Measurements from ENCODE around the gene GAREM2. TPM values are rescaled to one million over a fixed set of nuclear protein-coding genes. Genes with fewer than 3 reads are reported as not detected.

Gene GAREM2
- total and polyA plus RNA-seq, 12 donors, result 0.55 to 2.5 (median 1.1) TPM; not detected in 1

DNA sequence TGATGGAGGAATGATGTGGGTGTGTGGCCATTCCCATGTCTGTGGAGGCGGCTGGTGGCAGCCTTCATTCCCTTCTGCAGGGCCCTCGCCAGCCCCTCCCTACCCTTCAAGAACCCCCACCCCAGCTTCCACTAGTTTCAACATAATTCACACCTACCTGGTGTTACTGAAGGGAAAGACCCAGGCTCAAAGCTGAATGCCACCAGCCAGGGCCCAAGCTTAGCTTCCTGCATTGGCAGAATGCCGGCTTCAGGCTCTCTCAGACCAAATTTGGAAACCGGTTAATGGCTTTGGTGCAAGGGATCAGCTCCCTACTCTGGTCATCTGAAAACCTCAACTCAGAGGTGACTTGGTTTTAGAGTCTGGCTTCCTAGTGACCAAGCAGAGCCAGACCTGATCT, 16.9 kb downstream of the GAREM2 start:
- H3K4me3 ChIP-seq, result no peak overlapping the region
- DNase-seq, result peak in 1 of 7 donors; percentile 37
- no peak for TF ChIP-seq POLR2A (IDR thresholded peaks at IDR 0.05)
- TF ChIP-seq, protein P1, sequence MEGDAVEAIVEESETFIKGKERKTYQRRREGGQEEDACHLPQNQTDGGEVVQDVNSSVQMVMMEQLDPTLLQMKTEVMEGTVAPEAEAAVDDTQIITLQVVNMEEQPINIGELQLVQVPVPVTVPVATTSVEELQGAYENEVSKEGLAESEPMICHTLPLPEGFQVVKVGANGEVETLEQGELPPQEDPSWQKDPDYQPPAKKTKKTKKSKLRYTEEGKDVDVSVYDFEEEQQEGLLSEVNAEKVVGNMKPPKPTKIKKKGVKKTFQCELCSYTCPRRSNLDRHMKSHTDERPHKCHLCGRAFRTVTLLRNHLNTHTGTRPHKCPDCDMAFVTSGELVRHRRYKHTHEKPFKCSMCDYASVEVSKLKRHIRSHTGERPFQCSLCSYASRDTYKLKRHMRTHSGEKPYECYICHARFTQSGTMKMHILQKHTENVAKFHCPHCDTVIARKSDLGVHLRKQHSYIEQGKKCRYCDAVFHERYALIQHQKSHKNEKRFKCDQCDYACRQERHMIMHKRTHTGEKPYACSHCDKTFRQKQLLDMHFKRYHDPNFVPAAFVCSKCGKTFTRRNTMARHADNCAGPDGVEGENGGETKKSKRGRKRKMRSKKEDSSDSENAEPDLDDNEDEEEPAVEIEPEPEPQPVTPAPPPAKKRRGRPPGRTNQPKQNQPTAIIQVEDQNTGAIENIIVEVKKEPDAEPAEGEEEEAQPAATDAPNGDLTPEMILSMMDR (IDR thresholded peaks at IDR 0.05), result no peak
- peaks cover 0 to 44% of the 10 kb centered on the region in 2 donors for H3K36me3 ChIP-seq (replicated peaks in 1 of 2)
- H3K4me1 ChIP-seq (replicated peaks in 1 of 2), result no peaks in the 10 kb centered on the region
- intact Hi-C loops (cut with DNase I), result no loop called here
- WGBS, 4 donors, result 92 to 100% (median 94%) methylated on average over 4 of the region's 4 CpGs
- H3K27ac ChIP-seq, result no peak overlapping the region
- no peaks in the 10 kb centered on the region for H3K27me3 ChIP-seq
- no peaks in the 10 kb centered on the region for H3K9me3 ChIP-seq (replicated peaks in 1 of 3)

DNA sequence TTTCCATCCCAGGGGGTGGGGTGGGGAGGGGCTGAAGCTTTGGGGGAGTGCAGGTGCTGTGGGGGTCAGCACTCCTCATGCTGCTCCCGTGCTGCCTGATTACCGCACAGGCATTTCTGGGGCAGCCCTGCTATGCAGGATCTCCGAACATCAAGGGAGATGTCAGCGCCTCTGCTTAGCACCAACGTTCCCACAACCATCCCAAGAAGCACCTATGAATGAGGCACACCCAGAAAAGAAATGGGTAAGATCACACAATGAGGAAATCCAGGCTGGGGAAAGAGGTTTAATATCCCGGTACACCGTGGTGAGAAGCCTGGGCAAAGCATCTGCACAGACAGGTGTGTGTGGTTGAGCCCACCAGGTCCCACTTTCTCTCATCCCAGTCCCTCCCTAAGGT, 17.5 kb downstream of the GAREM2 start:
- TF ChIP-seq, protein P1 (IDR thresholded peaks at IDR 0.05), result no peak
- no peak for TF ChIP-seq POLR2A (IDR thresholded peaks at IDR 0.05)

DNA sequence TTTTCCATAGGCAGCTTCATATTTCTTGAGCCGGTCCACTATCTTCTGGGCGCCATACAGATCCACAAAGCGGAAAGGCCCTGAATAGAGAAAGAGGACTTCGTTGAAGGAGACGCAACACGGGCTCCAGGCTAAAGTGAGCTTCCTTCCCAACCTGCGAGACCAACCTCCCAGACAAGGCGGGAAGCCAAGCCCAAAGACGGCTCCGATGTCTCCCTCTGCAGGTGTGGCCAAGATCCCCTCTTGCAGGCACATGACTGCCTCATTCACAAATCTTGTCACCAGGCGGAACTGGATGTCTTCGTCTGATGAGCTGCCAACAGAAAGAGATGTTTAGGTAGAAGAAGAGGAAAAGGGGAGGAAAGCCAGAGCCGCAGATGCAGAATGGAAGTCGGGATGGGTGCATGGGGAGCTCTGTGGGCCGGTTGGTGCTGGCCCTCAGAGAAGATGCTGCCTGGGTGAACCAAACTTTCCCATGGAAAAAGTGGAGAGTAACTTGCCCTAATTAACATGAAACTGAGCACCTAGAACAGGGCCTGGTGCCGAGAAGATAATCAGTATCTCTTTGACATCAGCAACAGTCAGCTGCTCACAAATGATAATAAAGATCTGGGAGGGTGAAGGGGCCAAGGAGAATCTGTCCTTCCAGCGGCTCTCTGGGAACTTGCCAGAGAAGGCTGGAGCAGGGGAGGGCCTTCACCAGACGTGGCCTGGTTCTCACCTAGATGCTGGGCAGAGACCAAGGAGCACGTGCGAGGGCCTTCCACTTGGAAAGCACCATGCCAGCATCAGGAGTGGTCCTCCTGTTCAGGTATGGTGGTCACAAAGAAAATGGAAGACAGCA, 18.6 kb downstream of the GAREM2 start:
- peaks cover 0 to 62% of the 10 kb centered on the region in 2 donors for H3K36me3 ChIP-seq (replicated peaks in 1 of 2)
- TF ChIP-seq, protein P1 (IDR thresholded peaks at IDR 0.05), result no peak
- no peak for TF ChIP-seq POLR2A (IDR thresholded peaks at IDR 0.05)
- no peaks in the 10 kb centered on the region for H3K9me3 ChIP-seq (replicated peaks in 1 of 3)
- DNase-seq, result no peak
- 81 to 94% (median 86%) methylated on average over 18 to 20 of the region's 20 CpGs for WGBS, 4 donors
- H3K27ac ChIP-seq, result no peak overlapping the region
- H3K4me1 ChIP-seq (replicated peaks in 1 of 2), result no peaks in the 10 kb centered on the region
- H3K4me3 ChIP-seq, result no peak overlapping the region
- no peaks in the 10 kb centered on the region for H3K27me3 ChIP-seq
- intact Hi-C loops (cut with DNase I), result no loop called here

More for the DNA sequence above, 17.5 kb downstream of the GAREM2 start:
- intact Hi-C loops (cut with DNase I), result no loop called here
- H3K9me3 ChIP-seq (replicated peaks in 1 of 3), result no peaks in the 10 kb centered on the region
- 83 to 95% (median 90%) methylated on average over 5 to 7 of the region's 7 CpGs for WGBS, 4 donors
- DNase-seq, result no peak
- peaks cover 0 to 51% of the 10 kb centered on the region in 2 donors for H3K36me3 ChIP-seq (replicated peaks in 1 of 2)
- no peak overlapping the region for H3K27ac ChIP-seq
- H3K27me3 ChIP-seq, result no peaks in the 10 kb centered on the region
- H3K4me3 ChIP-seq, result no peak overlapping the region
- no peaks in the 10 kb centered on the region for H3K4me1 ChIP-seq (replicated peaks in 1 of 2)

DNA sequence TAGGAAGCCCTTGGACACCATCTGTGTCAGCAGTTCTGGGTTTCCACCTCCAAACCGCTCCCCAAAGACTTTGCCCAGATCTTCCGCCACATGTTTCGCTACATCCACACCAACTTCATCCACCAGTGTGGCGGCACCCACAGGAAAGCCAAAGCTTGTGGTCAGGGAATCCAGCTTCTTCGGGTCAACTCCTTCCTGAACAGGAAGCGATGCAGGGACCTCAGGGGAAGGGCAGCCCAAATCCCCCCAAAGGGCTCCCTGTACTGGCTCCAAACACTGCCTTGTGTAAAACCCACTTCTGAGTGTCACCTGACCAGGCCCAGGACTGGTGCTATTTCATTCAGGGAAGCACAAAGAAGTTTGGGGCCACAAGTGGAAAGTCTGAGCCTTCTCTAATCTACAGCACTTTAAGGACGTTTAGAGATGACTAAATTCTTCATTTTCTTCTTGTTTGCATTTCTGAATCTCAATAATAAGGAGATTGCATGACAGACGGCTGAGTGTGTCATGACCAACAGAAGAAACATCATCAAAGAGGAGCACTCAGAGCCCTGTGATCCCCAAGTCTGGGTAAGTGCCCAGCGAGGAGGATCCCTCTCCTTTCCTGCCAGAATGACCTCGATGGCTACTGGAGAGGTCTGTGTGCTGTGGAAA, 20.8 kb downstream of the GAREM2 start:
- 92 to 97% (median 94%) methylated on average over 9 to 10 of the region's 10 CpGs for WGBS, 4 donors
- no peak for TF ChIP-seq POLR2A (IDR thresholded peaks at IDR 0.05)
- TF ChIP-seq, protein P1 (IDR thresholded peaks at IDR 0.05), result no peak
- no peak overlapping the region for H3K27ac ChIP-seq
- H3K4me1 ChIP-seq (replicated peaks in 1 of 2), result no peaks in the 10 kb centered on the region
- no peaks in the 10 kb centered on the region for H3K9me3 ChIP-seq (replicated peaks in 1 of 3)
- peaks cover 0 to 79% of the 10 kb centered on the region in 2 donors for H3K36me3 ChIP-seq (replicated peaks in 1 of 2)
- intact Hi-C loops (cut with DNase I), result no loop called here
- no peaks in the 10 kb centered on the region for H3K27me3 ChIP-seq
- H3K4me3 ChIP-seq, result no peak overlapping the region
- no peak for DNase-seq

All from adrenal gland (tissue), 12 donors.